Activated CD4-positive, alpha-beta T cell treated with anti-CD3 and anti-CD28 coated beads, Interleukin-10, Interleukin-2, amounts not matched to agents 100 ng/mL and 50 ng/mL, durations not matched to agents 16 hours and 8 hours (primary cell): ENCODE data around the gene EEPD1.

ENCODE experiments used
- DNase-seq: peaks from one replicate; pipeline ENCODE4 v3.0.0-alpha.2; 2020

EEPD1 gene

GRCh38 chr7:36262309-36263094, 109.4 kb downstream of the EEPD1 start:
- no peak for DNase-seq

- no peak for DNase-seq
Measured at GRCh38 chr7:36263095-36263484, 110.0 kb downstream of the EEPD1 start.

GRCh38 chr7:36264123-36264801, 111.2 kb downstream of the EEPD1 start:
- no peak for DNase-seq

GRCh38 chr7:36264913-36265516, 112.0 kb downstream of the EEPD1 start:
- no peak for DNase-seq

- no peak for DNase-seq
Measured at GRCh38 chr7:36265680-36266079, 112.6 kb downstream of the EEPD1 start.

GRCh38 chr7:36266190-36266589, 113.1 kb downstream of the EEPD1 start:
- DNase-seq, result no peak

GRCh38 chr7:36266683-36267082, 113.6 kb downstream of the EEPD1 start:
- no peak for DNase-seq

GRCh38 chr7:36272211-36272566, 119.1 kb downstream of the EEPD1 start:
- no peak for DNase-seq

GRCh38 chr7:36272567-36273269, 119.7 kb downstream of the EEPD1 start:
- no peak for DNase-seq

GRCh38 chr7:36273836-36274235, 120.8 kb downstream of the EEPD1 start:
- no peak for DNase-seq

GRCh38 chr7:36275735-36276284, 122.8 kb downstream of the EEPD1 start:
- no peak for DNase-seq

- no peak for DNase-seq
Measured at GRCh38 chr7:36276428-36277248, 123.6 kb downstream of the EEPD1 start.

- DNase-seq, result no peak
Measured at GRCh38 chr7:36277249-36277542, 124.1 kb downstream of the EEPD1 start.

GRCh38 chr7:36278069-36278619, 125.1 kb downstream of the EEPD1 start:
- no peak for DNase-seq

GRCh38 chr7:36278620-36279172, 125.6 kb downstream of the EEPD1 start:
- DNase-seq, result no peak

GRCh38 chr7:36279200-36279925, 126.3 kb downstream of the EEPD1 start:
- peak; percentile 55 for DNase-seq

GRCh38 chr7:36279926-36280315, 126.9 kb downstream of the EEPD1 start:
- DNase-seq, result no peak

- peak; percentile 84 for DNase-seq
Measured at GRCh38 chr7:36280840-36281812, 128.1 kb downstream of the EEPD1 start.

GRCh38 chr7:36281945-36282717, 129.1 kb downstream of the EEPD1 start:
- no peak for DNase-seq
